Testis (tissue), 2 donors: ENCODE measurements around the gene GNB4.

Experiments used
- CTCF ChIP-seq, 3 experiments: fragments of 450-650 bp in 2 of 3; fragments of 200-600 bp in 1 of 3; sonication (generic) in 1 of 3; IDR thresholded peaks; one replicate each; pipeline ENCODE4 v1.5.1; 2016 to 2019; ENCODE audit warnings: antibody characterized with exemption in 3 of 3, mild to moderate bottlenecking in 2 of 3, moderate library complexity in 1 of 3
- POLR2A ChIP-seq: fragments of 450-650 bp; IDR thresholded peaks from one replicate; pipeline ENCODE4 v1.6.1; 2017; ENCODE audit warnings: antibody characterized with exemption, mild to moderate bottlenecking, moderate library complexity

DNA sequence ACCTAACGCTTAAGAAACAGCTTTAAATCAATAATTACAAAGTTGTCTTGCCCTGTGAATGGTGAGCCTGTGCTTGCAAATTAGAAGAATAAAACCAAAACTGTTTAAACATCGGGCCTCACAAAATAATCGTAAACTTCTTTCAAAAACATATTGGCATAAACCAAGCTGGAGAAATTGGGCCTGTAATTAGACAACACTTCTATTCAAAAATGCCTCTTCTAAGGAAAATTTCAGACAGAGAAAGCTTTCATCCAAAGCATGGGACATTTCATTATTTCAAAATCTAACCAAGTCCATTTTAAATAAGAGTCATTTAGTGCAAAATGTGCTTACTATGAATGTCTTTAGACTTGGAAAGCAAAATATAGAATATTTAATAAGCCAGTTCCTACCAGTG, 35.5 kb upstream of the GNB4 start:
- TF ChIP-seq CTCF (IDR thresholded peaks at IDR 0.05) (no peak), POLR2A (no peak)
